ENCODE measurements around the gene IL17RC.

IL17RC gene

GRCh38 chr3:9949115-9949514, 32.2 kb downstream of the IL17RC start:
- Mint-ChIP-seq H3K4me1 (ENCODE audit: low read depth in 2 of 2) (peaks cover 12 to 19% of the 10 kb centered on the region in 2 donors), H3K36me3 (ENCODE audit: insufficient read depth) (peaks cover 7% of the 10 kb centered on the region), H3K9me3 (no peaks in the 10 kb centered on the region), H3K4me3 (no peak overlapping the region), H3K27ac (peak overlapping the region in 1 of 2 donors; percentile 78), H3K27me3 (no peaks in the 10 kb centered on the region)
- DNase-seq (no peak), ATAC-seq (replicated peaks) (no peak)

GRCh38 chr3:9949626-9950025, 32.7 kb downstream of the IL17RC start:
- no peaks in the 10 kb centered on the region for H3K9me3 Mint-ChIP-seq
- H3K4me1 Mint-ChIP-seq (ENCODE audit: low read depth in 2 of 2), result peaks cover 12 to 19% of the 10 kb centered on the region in 2 donors
- H3K4me3 Mint-ChIP-seq, result no peak overlapping the region
- peak overlapping the region in 1 of 2 donors; percentile 78 for H3K27ac Mint-ChIP-seq
- peaks cover 10% of the 10 kb centered on the region for H3K36me3 Mint-ChIP-seq (ENCODE audit: insufficient read depth)
- no peak for ATAC-seq (replicated peaks)
- H3K27me3 Mint-ChIP-seq, result no peaks in the 10 kb centered on the region
- no peak for DNase-seq

GRCh38 chr3:9951126-9951525, 34.2 kb downstream of the IL17RC start:
- peaks cover 12 to 18% of the 10 kb centered on the region in 2 donors for H3K4me1 Mint-ChIP-seq (ENCODE audit: low read depth in 2 of 2)
- ATAC-seq (replicated peaks) (no peak), DNase-seq (no peak)
- peak overlapping the region; percentile 87 to 88 for H3K4me3 Mint-ChIP-seq
- H3K27ac Mint-ChIP-seq, result peak overlapping the region; percentile 67 to 73
- H3K27me3 Mint-ChIP-seq, result no peaks in the 10 kb centered on the region
- H3K36me3 Mint-ChIP-seq (ENCODE audit: insufficient read depth), result peaks cover 10% of the 10 kb centered on the region
- no peaks in the 10 kb centered on the region for H3K9me3 Mint-ChIP-seq

- Mint-ChIP-seq H3K27ac (peak overlapping the region; percentile 67 to 73), H3K4me3 (peak overlapping the region; percentile 87 to 88), H3K27me3 (no peaks in the 10 kb centered on the region), H3K9me3 (no peaks in the 10 kb centered on the region), H3K4me1 (ENCODE audit: low read depth in 2 of 2) (peaks cover 12 to 16% of the 10 kb centered on the region in 2 donors), H3K36me3 (ENCODE audit: insufficient read depth) (peaks cover 10% of the 10 kb centered on the region)
- no peak for DNase-seq
- peak; percentile 6 for ATAC-seq (replicated peaks)
These were observed 34.7 kb downstream of the IL17RC start for GRCh38 chr3:9951598-9951961.

GRCh38 chr3:9951962-9952805, 35.3 kb downstream of the IL17RC start, which contains the start of gene PRRT3:
PRRT3 (minus strand) TSS chr3:9952408; CDS start chr3:9950115, 2,293 bp downstream.
- H3K36me3 Mint-ChIP-seq (ENCODE audit: insufficient read depth), result peaks cover 11% of the 10 kb centered on the region
- no peaks in the 10 kb centered on the region for H3K9me3 Mint-ChIP-seq
- ATAC-seq (replicated peaks) (peak; percentile 95), DNase-seq (peak; percentile 42 to 57 (median 49))
- H3K4me3 Mint-ChIP-seq, result peak within 1 kb of the TSS; percentile 87 to 88
- peak within 1 kb of the TSS; percentile 67 to 73 for H3K27ac Mint-ChIP-seq
- peaks cover 12 to 16% of the 10 kb centered on the region in 2 donors for H3K4me1 Mint-ChIP-seq (ENCODE audit: low read depth in 2 of 2)
- no peaks in the 10 kb centered on the region for H3K27me3 Mint-ChIP-seq

- ATAC-seq (replicated peaks) (no peak), DNase-seq (no peak)
- peaks cover 12 to 16% of the 10 kb centered on the region in 2 donors for H3K4me1 Mint-ChIP-seq (ENCODE audit: low read depth in 2 of 2)
- no peaks in the 10 kb centered on the region for H3K27me3 Mint-ChIP-seq
- peaks cover 20% of the 10 kb centered on the region for H3K36me3 Mint-ChIP-seq (ENCODE audit: insufficient read depth)
- no peaks in the 10 kb centered on the region for H3K9me3 Mint-ChIP-seq
- H3K4me3 Mint-ChIP-seq, result no peak overlapping the region
- H3K27ac Mint-ChIP-seq, result no peak overlapping the region
These were observed 38.2 kb downstream of the IL17RC start for GRCh38 chr3:9955067-9955502.

GRCh38 chr3:9955611-9956352, 38.9 kb downstream of the IL17RC start:
- no peak overlapping the region for H3K4me3 Mint-ChIP-seq
- H3K36me3 Mint-ChIP-seq (ENCODE audit: insufficient read depth), result peaks cover 23% of the 10 kb centered on the region
- H3K4me1 Mint-ChIP-seq (ENCODE audit: low read depth in 2 of 2), result peaks cover 11 to 14% of the 10 kb centered on the region in 2 donors
- no peaks in the 10 kb centered on the region for H3K9me3 Mint-ChIP-seq
- peak overlapping the region in 1 of 2 donors; percentile 49 for H3K27ac Mint-ChIP-seq
- no peaks in the 10 kb centered on the region for H3K27me3 Mint-ChIP-seq
- ATAC-seq (replicated peaks), result no peak
- no peak for DNase-seq

GRCh38 chr3:9957214-9957613, 40.3 kb downstream of the IL17RC start:
- Mint-ChIP-seq H3K27me3 (no peaks in the 10 kb centered on the region), H3K4me3 (no peak overlapping the region), H3K36me3 (ENCODE audit: insufficient read depth) (peaks cover 29% of the 10 kb centered on the region), H3K4me1 (ENCODE audit: low read depth in 2 of 2) (peaks cover 2 to 4% of the 10 kb centered on the region in 2 donors), H3K27ac (no peak overlapping the region), H3K9me3 (no peaks in the 10 kb centered on the region)
- ATAC-seq (replicated peaks) (no peak), DNase-seq (no peak)

GRCh38 chr3:9965200-9965875, 48.4 kb downstream of the IL17RC start:
- Mint-ChIP-seq H3K4me3 (no peak overlapping the region), H3K4me1 (ENCODE audit: low read depth in 2 of 2) (no peaks in the 10 kb centered on the region), H3K9me3 (no peaks in the 10 kb centered on the region), H3K27ac (no peak overlapping the region), H3K36me3 (ENCODE audit: insufficient read depth) (peaks cover 63% of the 10 kb centered on the region), H3K27me3 (no peaks in the 10 kb centered on the region)
- ATAC-seq (replicated peaks) (no peak), DNase-seq (no peak)

GRCh38 chr3:9966841-9967240, 49.9 kb downstream of the IL17RC start:
- Mint-ChIP-seq H3K4me1 (ENCODE audit: low read depth in 2 of 2) (no peaks in the 10 kb centered on the region), H3K9me3 (no peaks in the 10 kb centered on the region), H3K36me3 (ENCODE audit: insufficient read depth) (peaks cover 65% of the 10 kb centered on the region), H3K4me3 (no peak overlapping the region), H3K27ac (no peak overlapping the region), H3K27me3 (no peaks in the 10 kb centered on the region)
- ATAC-seq (replicated peaks) (no peak), DNase-seq (no peak)

- Mint-ChIP-seq H3K4me3 (no peak overlapping the region), H3K36me3 (ENCODE audit: insufficient read depth) (peaks cover 87% of the 10 kb centered on the region), H3K4me1 (ENCODE audit: low read depth in 2 of 2) (no peaks in the 10 kb centered on the region), H3K27me3 (no peaks in the 10 kb centered on the region), H3K27ac (no peak overlapping the region), H3K9me3 (no peaks in the 10 kb centered on the region)
- ATAC-seq (replicated peaks) (no peak), DNase-seq (no peak)
These were observed 52.7 kb downstream of the IL17RC start for GRCh38 chr3:9969632-9970019.

- H3K36me3 Mint-ChIP-seq (ENCODE audit: insufficient read depth), result peaks cover 89% of the 10 kb centered on the region
- DNase-seq (no peak), ATAC-seq (replicated peaks) (no peak)
- H3K27ac Mint-ChIP-seq, result no peak overlapping the region
- H3K27me3 Mint-ChIP-seq, result no peaks in the 10 kb centered on the region
- H3K9me3 Mint-ChIP-seq, result no peaks in the 10 kb centered on the region
- no peaks in the 10 kb centered on the region for H3K4me1 Mint-ChIP-seq (ENCODE audit: low read depth in 2 of 2)
- no peak overlapping the region for H3K4me3 Mint-ChIP-seq
These were observed 53.2 kb downstream of the IL17RC start for GRCh38 chr3:9970020-9970652.
